B cell (primary cell): ENCODE results near the gene VAC14.

Experiments used
- CTCF ChIP-seq: fragments of 200-600 bp; IDR thresholded peaks from one replicate; pipeline ENCODE4 v1.8.0; 2022; ENCODE audit warnings: antibody characterized with exemption, mild to moderate bottlenecking
- EZH2 ChIP-seq: IDR thresholded peaks from 2 replicates; pipeline ENCODE4 v1.6.1; 2012; ENCODE audit warnings: borderline replicate concordance, low read depth, mild to moderate bottlenecking, moderate library complexity, low read length; ENCODE audit not compliant: insufficient read depth, poor library complexity, severe bottlenecking

GRCh38 chr16:70723740-70724145, 77.2 kb downstream of the VAC14 start:
- no peak for TF ChIP-seq EZH2
- TF ChIP-seq CTCF, result no peak
